Glomerular visceral epithelial cell (primary cell): ENCODE data around the gene BAX.

Experiments used
- DNase-seq: peaks from one replicate; pipeline ENCODE4 v3.0.0-alpha.2; 2016; ENCODE audit errors: extremely low spot score

The BAX gene

GRCh38 chr19:48928164-48929025, 26.3 kb upstream of the BAX start:
- DNase-seq, result no peak

- DNase-seq, result peak; percentile 79
Measured at GRCh38 chr19:48933382-48933932, 21.2 kb upstream of the BAX start, which contains the start of gene DHDH. Gene DHDH, plus strand, starts transcription at chr19:48933699. Its CDS starts 23 bp downstream, at chr19:48933722.

- DNase-seq, result no peak
Measured at GRCh38 chr19:48934837-48935236, 19.8 kb upstream of the BAX start.

DNA sequence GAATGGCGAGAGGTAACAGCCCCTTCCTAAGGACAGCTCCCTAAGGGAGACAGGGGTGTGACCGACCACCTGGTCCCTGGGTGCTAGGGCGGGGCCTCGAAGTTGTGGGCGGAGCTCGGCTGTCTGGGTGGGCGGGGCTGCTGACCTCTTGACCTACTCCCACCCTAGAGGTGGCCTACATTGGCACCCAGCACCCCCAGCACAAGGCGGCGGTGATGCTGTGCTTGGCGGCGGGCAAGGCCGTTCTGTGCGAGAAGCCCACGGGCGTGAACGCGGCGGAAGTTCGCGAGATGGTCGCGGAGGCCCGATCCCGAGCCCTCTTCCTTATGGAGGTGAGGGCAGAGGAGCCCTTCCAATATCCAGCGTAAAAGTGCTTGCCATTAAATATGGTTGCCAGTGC, 18.8 kb upstream of the BAX start:
- DNase-seq, result no peak

DNA sequence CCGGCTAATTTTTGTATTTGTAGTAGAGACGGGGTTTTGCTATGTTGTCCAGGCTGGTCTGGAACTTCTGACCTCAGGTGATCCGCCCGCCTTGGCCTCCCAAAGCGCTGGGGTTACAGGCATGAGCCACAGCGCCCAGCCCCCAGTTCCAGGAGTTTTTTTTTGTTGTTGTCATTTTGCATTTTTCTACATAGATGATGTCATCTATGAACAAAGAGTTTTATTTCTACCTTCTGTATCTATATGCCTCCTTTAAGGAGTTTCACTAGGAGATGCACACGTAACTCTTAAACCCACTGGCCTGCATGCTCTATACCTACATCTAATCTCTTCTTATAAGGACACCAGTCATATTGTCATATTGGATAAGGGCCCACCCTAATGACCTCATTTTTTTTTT, 16.4 kb upstream of the BAX start:
- DNase-seq, result no peak

DNA sequence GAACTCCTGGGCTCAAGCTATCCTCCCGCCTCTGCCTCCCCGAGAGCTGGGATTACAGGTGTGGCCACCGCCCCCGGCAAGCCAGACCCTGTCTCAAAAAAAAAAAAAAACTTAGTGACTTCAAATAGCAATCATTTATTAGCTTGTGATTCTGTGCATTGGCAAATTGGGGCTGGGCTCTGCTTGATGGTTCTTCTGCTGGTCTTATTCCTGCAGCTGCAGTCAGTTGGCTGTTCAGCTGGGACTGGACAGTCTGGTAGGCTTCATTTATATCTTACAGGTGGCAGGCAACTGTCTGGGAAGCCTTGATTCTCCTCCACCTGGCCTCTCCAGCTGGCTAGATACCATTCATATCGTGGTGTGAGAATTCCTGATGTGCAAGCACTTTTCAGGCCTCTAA, 13.8 kb upstream of the BAX start:
- no peak for DNase-seq

DNA sequence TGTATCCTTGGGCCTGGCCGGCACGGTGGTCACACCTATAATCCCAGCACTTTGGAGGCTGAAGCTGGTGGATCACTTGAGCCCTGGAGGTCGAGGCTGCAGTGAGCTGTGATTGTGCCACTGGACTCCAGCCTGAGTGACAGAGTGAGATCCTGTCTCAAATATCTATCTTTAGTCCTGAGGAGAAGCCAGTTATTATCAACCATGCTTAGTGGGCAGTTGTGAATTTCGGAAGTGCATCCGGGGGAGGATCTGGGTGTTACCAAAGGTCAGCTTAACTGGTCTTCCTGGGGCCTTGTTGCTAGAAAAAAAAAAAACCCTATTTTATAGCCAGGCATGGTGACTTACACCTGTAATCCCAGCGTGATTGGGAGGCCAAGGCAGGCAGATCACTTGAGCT, 11.6 kb upstream of the BAX start:
- no peak for DNase-seq

GRCh38 chr19:48945415-48945814, 9.3 kb upstream of the BAX start:
- DNase-seq, result no peak

DNA sequence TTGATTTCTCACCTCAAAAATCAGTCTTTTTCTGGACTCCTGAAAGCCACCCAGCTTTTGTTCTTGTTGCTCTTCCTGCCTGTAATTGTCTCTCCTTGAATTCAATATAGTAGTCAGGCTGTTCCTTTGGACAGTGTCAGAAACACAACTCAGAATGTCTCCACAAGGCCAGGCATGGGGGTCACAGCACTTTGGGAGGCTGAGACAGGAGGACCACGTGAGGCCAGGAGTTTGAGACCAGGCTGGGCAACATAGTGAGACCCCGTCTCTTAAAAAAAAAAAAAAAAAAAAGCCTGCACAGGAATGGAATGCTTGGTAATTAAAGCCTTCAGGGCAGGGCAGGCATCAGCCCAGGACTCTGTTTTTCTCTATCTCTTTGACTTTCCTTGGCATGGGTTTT, 8.9 kb upstream of the BAX start:
- DNase-seq, result no peak

- no peak for DNase-seq
Measured at GRCh38 chr19:48946463-48947257, 8.0 kb upstream of the BAX start.

DNA sequence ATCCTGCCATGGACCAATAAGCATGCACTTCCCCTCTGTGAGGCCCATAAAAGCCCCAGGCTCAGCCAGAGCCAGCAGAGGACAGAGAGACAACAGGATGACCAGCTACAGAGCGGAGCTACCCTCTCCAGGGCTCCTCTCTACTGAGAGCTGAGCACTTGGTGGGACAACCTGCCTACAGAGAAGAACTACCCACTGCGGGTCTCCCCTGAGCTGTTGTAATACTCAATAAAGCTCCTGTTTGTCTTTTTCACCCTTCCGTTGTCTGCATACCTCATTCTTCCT, 7.5 kb upstream of the BAX start:
- no peak for DNase-seq

DNA sequence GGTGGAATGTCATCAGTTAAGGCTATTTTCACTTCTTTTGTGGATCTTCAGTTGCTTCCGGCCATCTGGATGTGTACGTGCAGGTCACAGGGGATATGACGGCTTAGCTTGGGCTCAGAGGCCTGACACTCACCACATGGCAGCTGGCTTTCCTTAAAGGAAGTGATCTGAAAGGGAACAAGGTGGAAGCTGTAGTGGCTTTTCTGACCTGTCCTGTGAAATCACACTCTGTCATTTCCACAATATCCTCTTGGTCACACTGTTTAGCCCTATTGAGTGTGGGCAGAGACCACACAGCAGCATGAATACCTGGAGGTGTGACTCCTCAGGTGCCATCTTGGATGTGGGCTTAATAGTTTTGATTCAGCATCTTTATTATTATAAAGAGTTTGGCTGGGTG, 4.5 kb upstream of the BAX start:
- no peak for DNase-seq

DNA sequence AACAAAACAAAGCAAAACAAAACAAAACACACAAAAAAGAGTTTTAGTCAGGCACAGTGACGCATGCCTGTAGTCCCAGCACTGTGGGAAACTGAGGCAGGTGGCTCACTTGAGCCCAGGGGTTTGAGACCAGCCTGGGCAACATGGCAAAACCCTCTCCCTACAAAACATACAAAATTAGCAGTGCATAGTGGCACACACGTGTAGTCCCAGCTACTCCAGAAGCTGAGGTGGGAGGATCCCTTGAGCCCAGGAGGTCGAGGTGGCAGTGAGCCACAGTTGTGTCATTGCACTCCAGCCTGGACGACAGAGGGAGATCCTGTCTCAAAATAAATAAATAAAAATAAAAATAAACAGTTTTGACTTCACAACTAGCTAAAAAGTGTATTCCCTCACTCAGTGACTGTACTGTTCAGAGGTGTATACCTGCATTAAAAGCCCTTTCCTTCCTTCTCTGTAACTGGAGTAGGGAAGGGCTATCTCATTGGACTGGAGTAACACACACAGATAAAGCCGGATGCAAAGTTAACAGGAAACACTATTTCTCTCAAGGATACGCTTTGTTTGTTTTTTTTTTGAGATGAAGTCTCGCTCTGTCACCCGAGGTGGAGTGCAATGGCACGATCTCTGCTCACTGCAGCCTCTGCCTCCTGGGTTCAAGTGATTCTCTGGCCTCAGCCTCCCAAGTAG, 3.7 kb upstream of the BAX start:
- no peak for DNase-seq

DNA sequence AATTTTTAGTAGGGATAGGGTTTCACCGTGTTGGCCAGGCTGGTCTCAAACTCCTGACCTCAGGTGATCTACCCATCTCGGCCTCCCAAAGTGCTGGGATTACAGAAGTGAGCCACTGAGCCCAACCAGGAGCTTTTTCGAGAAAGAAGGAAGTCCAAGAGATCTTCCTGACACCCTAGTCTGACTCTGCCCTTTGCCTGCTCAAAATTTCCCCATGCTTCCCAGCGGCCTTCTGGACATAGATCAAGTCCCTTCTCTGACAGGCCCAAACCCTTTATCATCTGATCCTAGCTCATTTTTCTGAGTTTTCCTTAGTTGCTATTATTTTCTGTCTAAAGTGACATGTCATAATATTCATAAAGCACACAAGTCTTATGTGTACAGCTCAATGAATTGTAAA, 1.5 kb upstream of the BAX start:
- no peak for DNase-seq

DNA sequence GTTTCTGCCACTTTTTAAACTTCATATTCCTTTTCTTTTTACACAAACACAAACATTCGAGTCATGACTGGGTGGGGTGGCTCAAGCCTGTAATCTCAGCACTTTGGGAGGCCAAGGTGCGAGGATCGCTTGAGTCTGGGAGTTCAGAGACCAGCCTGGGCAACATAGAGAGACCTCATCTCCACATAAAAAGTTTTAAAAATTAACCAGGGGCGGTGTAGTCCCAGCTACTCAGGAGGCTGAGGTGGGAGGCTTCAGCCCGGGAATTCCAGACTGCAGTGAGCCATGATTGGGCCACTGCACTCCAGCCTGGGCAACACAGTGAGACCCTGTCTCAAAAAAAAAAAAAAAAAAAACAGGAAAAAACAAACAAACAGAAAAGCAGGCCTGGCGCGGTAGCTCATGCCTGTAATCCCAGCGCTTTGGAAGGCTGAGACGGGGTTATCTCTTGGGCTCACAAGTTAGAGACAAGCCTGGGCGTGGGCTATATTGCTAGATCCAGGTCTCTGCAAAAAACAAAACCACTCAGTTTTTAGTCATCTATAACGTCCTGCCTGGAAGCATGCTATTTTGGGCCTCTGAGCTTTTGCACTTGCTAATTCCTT, 583 bp upstream of the BAX start:
- DNase-seq, result no peak

DNA sequence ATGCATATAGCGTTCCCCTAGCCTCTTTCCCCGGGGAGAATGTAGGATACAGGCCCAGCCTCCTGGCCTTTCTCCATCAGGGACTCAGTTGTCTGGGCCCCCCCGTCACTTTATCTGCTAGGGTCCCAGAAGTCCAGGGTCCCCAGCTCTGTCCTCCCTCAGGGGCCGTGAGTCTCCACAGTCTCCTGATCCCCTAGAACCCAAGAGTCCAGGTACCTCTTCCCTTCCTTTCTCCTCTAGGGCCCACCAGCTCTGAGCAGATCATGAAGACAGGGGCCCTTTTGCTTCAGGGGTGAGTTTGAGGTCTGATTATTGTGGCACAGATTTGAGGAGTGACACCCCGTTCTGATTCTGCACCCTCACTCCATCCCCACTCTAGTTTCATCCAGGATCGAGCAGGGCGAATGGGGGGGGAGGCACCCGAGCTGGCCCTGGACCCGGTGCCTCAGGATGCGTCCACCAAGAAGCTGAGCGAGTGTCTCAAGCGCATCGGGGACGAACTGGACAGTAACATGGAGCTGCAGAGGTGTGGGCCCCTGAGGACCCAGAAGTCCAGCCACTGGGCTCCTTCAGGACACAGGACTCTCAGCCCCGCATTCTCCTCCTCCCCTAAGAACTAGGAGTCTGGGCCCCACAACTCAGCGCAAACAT, 758 bp downstream of the BAX start:
- no peak for DNase-seq

- no peak for DNase-seq
Measured at GRCh38 chr19:48958006-48958405, 3.3 kb downstream of the BAX start.

GRCh38 chr19:48959341-48960239, 4.9 kb downstream of the BAX start:
- DNase-seq, result no peak

GRCh38 chr19:48961051-48961649, 6.5 kb downstream of the BAX start:
- DNase-seq, result peak; percentile 20

DNA sequence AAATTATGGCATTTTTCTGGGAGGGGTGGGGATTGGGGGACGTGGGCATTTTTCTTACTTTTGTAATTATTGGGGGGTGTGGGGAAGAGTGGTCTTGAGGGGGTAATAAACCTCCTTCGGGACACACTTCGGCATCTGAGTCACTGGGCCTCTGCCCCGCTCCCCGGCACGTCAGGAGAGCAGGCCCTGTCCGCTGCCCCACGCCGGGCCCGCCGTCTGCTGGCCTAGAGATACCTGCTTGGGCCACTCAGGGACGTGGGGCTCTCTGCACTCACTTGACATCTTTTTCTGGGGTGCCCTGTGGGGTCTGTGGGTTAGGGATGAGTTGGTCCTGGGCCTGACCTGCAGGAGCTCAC, 7.0 kb downstream of the BAX start:
- no peak for DNase-seq
